ENCODE results near the gene RUFY3.
"Not testable (repeated sequence)": the region's sequence is repeated elsewhere in the genome, so short reads cannot be mapped to it uniquely, and the experiment has no call there.

The RUFY3 gene

GRCh38 chr4:70700712-70701111 is 21.1 kb upstream of the RUFY3 start:
- H3K4me3 ChIP-seq (ENCODE audit: control insufficient read depth, low read depth, low read length) = no peak overlapping the region
- TF ChIP-seq, protein P1, sequence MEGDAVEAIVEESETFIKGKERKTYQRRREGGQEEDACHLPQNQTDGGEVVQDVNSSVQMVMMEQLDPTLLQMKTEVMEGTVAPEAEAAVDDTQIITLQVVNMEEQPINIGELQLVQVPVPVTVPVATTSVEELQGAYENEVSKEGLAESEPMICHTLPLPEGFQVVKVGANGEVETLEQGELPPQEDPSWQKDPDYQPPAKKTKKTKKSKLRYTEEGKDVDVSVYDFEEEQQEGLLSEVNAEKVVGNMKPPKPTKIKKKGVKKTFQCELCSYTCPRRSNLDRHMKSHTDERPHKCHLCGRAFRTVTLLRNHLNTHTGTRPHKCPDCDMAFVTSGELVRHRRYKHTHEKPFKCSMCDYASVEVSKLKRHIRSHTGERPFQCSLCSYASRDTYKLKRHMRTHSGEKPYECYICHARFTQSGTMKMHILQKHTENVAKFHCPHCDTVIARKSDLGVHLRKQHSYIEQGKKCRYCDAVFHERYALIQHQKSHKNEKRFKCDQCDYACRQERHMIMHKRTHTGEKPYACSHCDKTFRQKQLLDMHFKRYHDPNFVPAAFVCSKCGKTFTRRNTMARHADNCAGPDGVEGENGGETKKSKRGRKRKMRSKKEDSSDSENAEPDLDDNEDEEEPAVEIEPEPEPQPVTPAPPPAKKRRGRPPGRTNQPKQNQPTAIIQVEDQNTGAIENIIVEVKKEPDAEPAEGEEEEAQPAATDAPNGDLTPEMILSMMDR (conservative IDR thresholded peaks at IDR 0.05; ENCODE audit: control insufficient read depth, insufficient read depth, low read depth, low read length) = no peak
- no peak for DNase-seq (ENCODE audit: low read depth)

DNA sequence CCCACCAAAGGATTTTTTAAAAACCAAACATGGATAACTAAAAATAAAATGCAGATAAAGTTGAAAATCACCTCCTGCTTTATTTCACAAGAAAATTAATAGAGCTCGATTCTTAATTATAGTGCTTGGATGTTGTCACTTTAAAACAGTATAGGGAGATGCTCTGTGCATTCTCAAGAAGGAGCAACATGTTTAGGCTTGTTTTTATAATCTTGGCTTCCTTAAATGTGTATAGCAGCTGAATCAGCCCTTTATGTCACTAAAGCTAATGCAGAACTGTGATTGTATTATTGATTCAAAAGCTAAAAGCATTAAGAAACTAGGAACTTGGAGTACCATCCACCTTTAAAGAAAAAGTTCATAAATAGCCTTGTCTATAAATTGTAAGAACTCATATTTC is 20.5 kb upstream of the RUFY3 start:
- no peak for DNase-seq (ENCODE audit: low read depth)
- TF ChIP-seq, protein P1 (conservative IDR thresholded peaks at IDR 0.05; ENCODE audit: control insufficient read depth, insufficient read depth, low read depth, low read length) = no peak
- no peak overlapping the region for H3K4me3 ChIP-seq (ENCODE audit: control insufficient read depth, low read depth, low read length)

DNA sequence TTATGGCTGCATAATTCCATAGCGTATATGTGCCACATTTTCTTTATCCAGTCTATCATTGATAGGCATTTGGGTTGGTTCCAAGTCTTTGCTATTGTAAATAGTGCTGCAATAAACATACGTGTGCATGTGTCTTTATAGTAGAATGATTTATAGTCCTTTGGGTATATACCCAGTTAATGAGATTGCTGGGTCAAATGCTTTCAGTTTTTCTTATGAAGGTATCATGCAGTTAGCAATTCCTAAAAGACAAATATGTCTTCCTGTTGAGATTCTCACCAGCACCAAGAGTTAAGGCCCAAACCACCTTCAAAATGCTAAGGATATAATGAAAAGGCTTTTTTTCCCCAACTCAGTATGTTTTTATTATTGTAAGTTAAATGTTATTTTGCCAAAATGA is 19.2 kb upstream of the RUFY3 start:
- DNase-seq (ENCODE audit: low read depth); H3K4me3 ChIP-seq (ENCODE audit: control insufficient read depth, low read depth, low read length): not testable (repeated sequence)

- peak; percentile 82 for DNase-seq (ENCODE audit: low read depth)
- H3K4me3 ChIP-seq (ENCODE audit: control insufficient read depth, low read depth, low read length) = peak overlapping the region; percentile 84
- TF ChIP-seq, protein P1 (conservative IDR thresholded peaks at IDR 0.05; ENCODE audit: control insufficient read depth, insufficient read depth, low read depth, low read length) = no peak
Measured at GRCh38 chr4:70703619-70704214, 18.0 kb upstream of the RUFY3 start.

DNA sequence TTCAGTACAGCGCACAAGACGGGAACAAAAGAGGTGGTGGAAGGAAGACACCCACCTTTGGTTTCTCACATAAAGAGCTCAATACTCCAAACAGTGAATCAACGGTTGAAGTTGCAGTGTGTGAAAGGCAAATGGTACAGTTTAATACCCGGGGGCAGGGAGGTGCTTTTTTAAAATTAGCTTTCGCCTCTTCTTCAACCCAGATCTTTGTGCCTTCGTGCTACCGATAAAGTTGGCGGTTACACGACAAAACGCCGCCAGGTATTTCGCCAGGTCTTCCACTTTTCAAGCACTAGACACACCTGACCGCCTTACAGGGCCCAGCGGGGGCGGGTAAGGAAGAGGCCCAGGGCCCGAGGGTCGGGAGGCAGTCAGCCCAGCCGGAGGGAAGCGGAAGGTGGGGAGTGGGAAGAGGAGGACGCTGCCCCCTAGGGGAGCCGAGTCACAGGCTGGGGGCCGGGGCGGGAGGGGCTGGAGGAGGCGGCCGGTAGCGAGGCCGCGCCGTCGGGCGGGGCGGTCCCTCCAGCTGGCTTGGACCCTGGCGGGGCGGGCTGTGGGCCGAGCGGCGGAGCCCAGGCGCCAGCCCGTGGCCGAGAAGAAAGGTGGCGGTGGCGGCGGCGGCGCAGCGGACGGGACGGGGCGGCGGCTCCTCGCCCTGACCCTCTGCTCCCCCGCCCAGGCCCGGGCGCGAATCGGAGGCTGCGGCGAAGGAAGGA is 17.4 kb upstream of the RUFY3 start:
- TF ChIP-seq, protein P1 (conservative IDR thresholded peaks at IDR 0.05; ENCODE audit: control insufficient read depth, insufficient read depth, low read depth, low read length) = peak; percentile 18
- DNase-seq (ENCODE audit: low read depth) = peak; percentile 61
- H3K4me3 ChIP-seq (ENCODE audit: control insufficient read depth, low read depth, low read length) = peak overlapping the region; percentile 84

DNA sequence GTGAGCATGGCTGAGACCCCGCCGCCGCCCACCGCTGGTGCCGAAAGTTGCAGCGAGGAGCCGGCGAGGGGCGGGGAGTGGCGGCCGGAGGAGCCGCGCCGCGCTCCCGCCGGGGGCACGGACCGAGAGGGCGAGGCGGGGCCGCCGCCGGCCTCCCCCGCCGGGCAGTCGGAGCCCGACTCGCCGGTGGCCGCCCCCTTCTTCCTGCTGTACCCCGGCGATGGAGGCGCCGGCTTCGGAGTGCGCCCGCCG is 16.9 kb upstream of the RUFY3 start:
- TF ChIP-seq, protein P1 (conservative IDR thresholded peaks at IDR 0.05; ENCODE audit: control insufficient read depth, insufficient read depth, low read depth, low read length) = no peak
- DNase-seq (ENCODE audit: low read depth) = no peak
- H3K4me3 ChIP-seq (ENCODE audit: control insufficient read depth, low read depth, low read length) = peak overlapping the region; percentile 84

DNA sequence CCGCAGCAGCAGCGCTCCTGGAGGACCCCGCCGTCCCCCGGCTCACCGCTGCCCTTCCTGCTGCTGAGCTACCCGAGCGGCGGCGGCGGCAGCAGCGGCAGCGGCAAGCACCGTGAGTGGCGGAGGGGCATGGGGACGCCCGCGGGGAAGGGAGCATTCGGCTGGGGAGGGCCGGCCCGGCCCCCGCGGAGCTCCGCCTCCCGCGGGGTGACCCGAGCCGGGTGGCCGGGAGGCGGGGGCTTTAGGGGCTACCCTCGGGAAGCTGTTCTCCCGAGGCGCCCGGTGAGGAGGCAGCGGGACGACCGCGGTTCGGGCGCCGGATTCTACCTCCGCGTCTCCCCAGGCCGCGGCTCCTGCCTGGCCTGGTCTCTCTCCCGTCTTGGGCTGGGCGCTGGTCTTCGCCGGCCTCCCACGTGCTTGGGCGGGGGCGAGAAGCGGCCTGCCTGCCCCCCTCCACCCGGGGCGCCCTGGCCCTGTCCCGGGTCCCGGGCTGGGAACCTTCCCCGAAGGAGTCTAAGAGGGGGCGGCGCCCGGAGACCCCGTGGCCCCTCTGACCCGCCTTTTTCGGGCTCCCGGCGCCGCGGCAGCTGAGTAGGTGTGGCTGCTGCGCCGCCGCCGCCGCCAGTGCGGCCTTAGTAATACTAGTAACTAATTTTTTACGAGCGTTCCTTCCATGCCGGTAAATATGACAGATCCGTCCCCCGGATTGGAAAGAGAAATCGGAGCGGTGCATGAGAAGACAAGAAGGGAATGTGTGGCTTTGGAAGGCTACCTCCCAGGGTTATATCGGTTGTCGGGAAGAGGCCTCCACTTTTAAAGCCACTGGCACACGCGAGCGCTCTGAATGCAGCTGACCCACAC is 16.4 kb upstream of the RUFY3 start:
- TF ChIP-seq, protein P1 (conservative IDR thresholded peaks at IDR 0.05; ENCODE audit: control insufficient read depth, insufficient read depth, low read depth, low read length) = no peak
- DNase-seq (ENCODE audit: low read depth) = peak; percentile 54
- peak overlapping the region; percentile 84 for H3K4me3 ChIP-seq (ENCODE audit: control insufficient read depth, low read depth, low read length)

Measured in fibroblast of mammary gland (primary cell).